A673 (cell line): ENCODE results near the gene ELOVL3.

Experiments used
- CTCF ChIP-seq: fragments of 300-800, 200-600 bp; sonication (generic); conservative IDR thresholded peaks from 2 replicates; pipeline ENCODE4 v1.5.1; 2017; ENCODE audit warnings: low read depth, mild to moderate bottlenecking, antibody characterized with exemption, low read length, moderate library complexity, mixed read lengths
- EZH2 ChIP-seq: fragments of 200-600 bp; sonication (generic); IDR thresholded peaks from 2 replicates; pipeline ENCODE4 v1.6.1; 2017; ENCODE audit warnings: borderline replicate concordance, low read depth, mild to moderate bottlenecking, mixed read lengths, antibody characterized with exemption, low read length; ENCODE audit not compliant: poor library complexity, severe bottlenecking

DNA sequence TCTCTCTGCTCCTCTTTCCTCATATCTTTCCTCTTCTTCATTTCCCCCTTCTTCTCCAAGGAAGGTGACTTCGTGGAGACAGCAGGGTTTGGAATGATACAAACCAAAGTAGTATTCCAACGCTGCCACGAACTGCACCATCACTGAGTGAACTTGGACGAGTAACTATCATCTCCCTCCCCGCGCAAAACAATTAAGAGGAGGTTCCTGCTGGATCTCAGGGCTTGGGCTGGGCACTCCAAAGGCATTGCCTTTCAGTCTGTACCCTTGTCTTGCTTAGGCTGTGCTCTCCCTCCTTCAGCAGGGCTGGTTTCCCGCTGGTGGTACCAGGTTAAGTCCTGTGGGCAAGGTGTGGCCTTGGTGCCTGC, 16.0 kb downstream of the ELOVL3 start:
- TF ChIP-seq CTCF, result no peak
- TF ChIP-seq EZH2, result no peak
